Breast epithelium (tissue), 4 donors: ENCODE measurements around the gene FKTN. TPM values are rescaled to one million over a fixed set of nuclear protein-coding genes. Genes with fewer than 3 reads are reported as not detected.

Experiments
- DNase-seq, 2 donors: peaks; one replicate each; pipeline ENCODE4 v3.0.0-alpha.2; 2019; ENCODE audit warnings: low spot score in 2 of 2
- H3K27ac ChIP-seq, 2 donors: fragments of 200-600 bp; sonication (generic) in 1 of 2; one replicate each; pipeline ENCODE4 v1.5.1; 2016 to 2019; ENCODE audit warnings: mild to moderate bottlenecking in 1 of 2
- H3K27me3 ChIP-seq, 2 donors: fragments of 200-600 bp; sonication (generic) in 1 of 2; one replicate each; pipeline versions ENCODE4 v1.5.1 to v1.6.0; 2017 to 2019; ENCODE audit warnings: control low read depth in 1 of 2, mild to moderate bottlenecking in 1 of 2
- H3K36me3 ChIP-seq: fragments of 200-600 bp; one replicate; pipeline ENCODE4 v1.5.1; 2019
- H3K4me1 ChIP-seq, 2 donors: fragments of 200-600 bp; sonication (generic); one replicate each; pipeline ENCODE4 v1.5.1; 2016 to 2019; ENCODE audit warnings: control low read depth in 1 of 2
- H3K4me3 ChIP-seq, 3 donors: fragments of 200-600 bp; sonication (generic); 1 replicate in 2 of 3; 2 replicates in 1 of 3; pipeline ENCODE4 v1.5.1; 2016 to 2019; ENCODE audit warnings: mild to moderate bottlenecking in 3 of 3, moderate library complexity in 2 of 3
- H3K9me3 ChIP-seq, 2 donors: fragments of 200-600 bp; sonication (generic) in 1 of 2; one replicate each; pipeline ENCODE4 v1.5.1; 2016 to 2019; ENCODE audit warnings: control low read depth in 1 of 2
- CTCF ChIP-seq, 3 donors: fragments of 450-650 bp; IDR thresholded peaks; one replicate each; pipeline ENCODE4 v1.5.1; 2016 to 2017; ENCODE audit warnings: antibody characterized with exemption in 3 of 3, mild to moderate bottlenecking in 3 of 3, moderate library complexity in 3 of 3
- POLR2A ChIP-seq: fragments of 450-650 bp; IDR thresholded peaks from one replicate; pipeline ENCODE4 v1.6.1; 2016; ENCODE audit warnings: antibody characterized with exemption, mild to moderate bottlenecking, moderate library complexity
- POLR2AphosphoS5 ChIP-seq, 3 donors: sonication (generic); formaldehyde crosslinking; IDR thresholded peaks; one replicate each; pipeline ENCODE4 v1.6.1; 2017; ENCODE audit warnings: antibody characterized with exemption in 3 of 3
- intact Hi-C: fragments of 100-400 bp; cut with DNase I; formaldehyde crosslinking; loops from one replicate; pipeline ENCODE4 v1.15.1; 2023; ENCODE audit warnings: low total_unique reads
- total RNA-seq, 3 donors: library from RNA; depleted of rRNA; stranded (reverse); fragments of >200 nt; gene quantifications; one replicate each; pipeline ENCODE4 v1.1.0, GENCODE V29; 2016

Gene FKTN
- total RNA-seq, 3 donors from 2014 or later, result 9.4 to 29.0 (median 12.1) TPM

DNA sequence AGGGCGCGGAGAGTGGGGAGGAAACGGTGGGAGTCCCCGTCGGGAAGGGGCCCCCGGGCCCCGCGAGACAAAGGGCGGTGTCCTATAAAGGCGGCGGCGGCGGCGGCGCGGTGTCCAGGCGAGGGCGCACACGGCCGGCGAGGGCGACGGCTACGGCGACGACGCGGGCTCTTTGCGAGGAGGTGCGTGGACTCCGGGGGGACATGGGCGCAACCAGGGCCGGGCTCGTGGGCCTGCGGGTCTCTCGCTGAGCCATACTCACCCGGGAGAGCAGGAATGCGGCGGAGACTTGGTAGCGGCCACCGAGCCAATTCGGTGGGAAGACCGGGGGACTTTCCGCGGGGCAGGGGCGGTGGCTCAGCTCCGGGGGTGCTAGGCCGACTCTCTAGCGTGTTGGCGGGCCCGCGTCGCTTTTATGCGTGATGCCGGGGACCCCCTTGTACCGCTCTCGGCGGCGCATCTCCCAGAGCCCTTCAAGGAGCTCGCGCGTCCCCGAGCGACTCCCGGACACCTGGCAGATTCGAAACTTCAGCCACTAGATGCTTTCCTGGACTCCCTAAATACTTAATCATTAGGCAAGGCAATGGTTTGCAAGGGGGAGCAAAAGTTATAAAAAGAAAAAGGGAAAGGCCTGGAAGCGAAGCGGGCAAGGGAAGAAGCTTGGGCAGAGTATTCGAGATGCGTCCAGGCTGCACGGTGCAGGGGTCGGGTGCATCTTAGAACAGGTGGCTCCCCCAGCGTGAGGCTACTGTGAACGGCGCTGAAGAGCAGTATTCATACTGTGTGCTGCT, 98.4 kb downstream of the FKTN start:
- no peak for DNase-seq
- Histone ChIP-seq H3K4me1 (no peaks in the 10 kb centered on the region), H3K4me3 (peak overlapping the region; percentile 36 to 73 (median 49)), H3K9me3 (no peaks in the 10 kb centered on the region), H3K27me3 (peaks cover 0 to 24% of the 10 kb centered on the region in 2 donors), H3K36me3 (no peaks in the 10 kb centered on the region), H3K27ac (no peak overlapping the region)
- TF ChIP-seq POLR2AphosphoS5 (IDR thresholded peaks at IDR 0.05), result no peak
- no peak for TF ChIP-seq POLR2A
- no peak for TF ChIP-seq CTCF (IDR thresholded peaks at IDR 0.05)
- intact Hi-C loops, result loop anchor here (5.0 kb wide), 1 partner anchor 911 kb away; no protein-coding TSS in a partner anchor

DNA sequence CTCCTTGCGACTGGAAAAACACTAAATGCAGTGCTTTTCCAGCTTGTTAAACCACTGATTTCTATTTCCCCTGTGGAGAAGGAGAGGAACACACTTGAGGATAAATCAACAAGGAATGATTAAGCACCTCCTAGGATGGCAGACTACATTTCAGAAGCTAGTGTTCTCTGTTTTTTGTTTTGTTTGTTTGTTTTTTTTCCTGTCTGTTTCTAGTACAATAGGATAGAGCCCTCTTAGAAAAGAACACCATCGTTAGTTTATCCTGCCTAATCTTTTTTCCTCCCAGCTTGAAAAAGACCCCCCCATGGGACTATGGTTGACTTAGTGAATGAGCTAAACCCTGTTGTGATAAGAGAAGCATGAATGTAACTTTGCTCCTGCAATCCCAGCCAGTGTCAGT, 100.4 kb downstream of the FKTN start:
- intact Hi-C loops, result loop anchor here (5.0 kb wide), 1 partner anchor 909 kb away; no protein-coding TSS in a partner anchor
- no peak for DNase-seq
- Histone ChIP-seq H3K27me3 (peaks cover 0 to 24% of the 10 kb centered on the region in 2 donors), H3K9me3 (no peaks in the 10 kb centered on the region), H3K4me1 (no peaks in the 10 kb centered on the region), H3K36me3 (no peaks in the 10 kb centered on the region), H3K27ac (no peak overlapping the region), H3K4me3 (no peak overlapping the region)
- no peak for TF ChIP-seq POLR2AphosphoS5 (IDR thresholded peaks at IDR 0.05)
- TF ChIP-seq CTCF (IDR thresholded peaks at IDR 0.05), result no peak
- TF ChIP-seq POLR2A, result no peak

- intact Hi-C loops, result no loop called here
- DNase-seq, result no peak
- Histone ChIP-seq H3K4me1 (no peaks in the 10 kb centered on the region), H3K36me3 (no peaks in the 10 kb centered on the region), H3K4me3 (no peak overlapping the region), H3K27ac (no peak overlapping the region), H3K9me3 (no peaks in the 10 kb centered on the region), H3K27me3 (peaks cover 0 to 21% of the 10 kb centered on the region in 2 donors)
- no peak for TF ChIP-seq POLR2AphosphoS5 (IDR thresholded peaks at IDR 0.05)
- TF ChIP-seq CTCF (IDR thresholded peaks at IDR 0.05), result no peak
- TF ChIP-seq POLR2A, result no peak
These were observed 103.1 kb downstream of the FKTN start for GRCh38 chr9:105661011-105661410.

DNA sequence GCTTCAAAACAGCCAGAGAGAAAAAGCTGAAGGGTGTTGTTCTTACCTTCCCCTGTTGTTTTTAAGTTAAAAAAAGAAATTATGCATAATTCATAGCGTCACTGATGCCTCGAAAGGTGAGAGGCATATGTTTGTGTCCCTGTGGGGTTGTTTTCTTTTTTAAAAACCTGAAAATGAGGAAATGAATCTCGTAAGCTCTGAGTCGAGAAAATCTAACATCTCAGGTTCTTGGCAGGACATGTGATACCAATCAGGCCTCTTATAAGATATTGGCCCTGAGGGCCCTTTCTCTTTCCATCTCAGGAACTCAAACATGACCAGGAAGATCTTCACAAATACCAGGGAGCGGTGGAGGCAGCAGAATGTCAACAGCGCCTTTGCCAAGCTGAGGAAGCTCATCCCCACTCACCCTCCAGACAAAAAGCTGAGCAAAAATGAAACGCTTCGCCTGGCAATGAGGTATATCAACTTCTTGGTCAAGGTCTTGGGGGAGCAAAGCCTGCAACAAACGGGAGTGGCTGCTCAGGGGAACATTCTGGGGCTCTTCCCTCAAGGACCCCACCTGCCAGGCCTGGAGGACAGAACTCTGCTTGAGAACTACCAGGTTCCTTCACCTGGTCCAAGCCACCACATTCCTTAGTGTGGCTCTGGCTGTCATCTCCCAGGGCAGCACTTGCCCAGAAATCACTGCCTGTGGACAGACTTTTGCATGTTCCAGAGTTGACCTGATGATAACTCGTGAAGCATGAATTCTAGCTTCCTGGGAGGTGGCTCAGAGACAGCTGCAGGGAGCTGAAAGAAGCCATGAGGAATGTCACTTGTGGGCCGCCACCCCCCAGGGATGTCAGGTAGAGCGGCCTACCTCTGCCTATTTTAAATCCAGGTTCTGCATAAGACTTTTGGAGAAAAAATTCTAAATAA, 104.5 kb downstream of the FKTN start, which contains the start of gene TAL2:
TAL2 (plus strand) TSS at position 274 of the 921 bp plus-strand sequence; CDS start at position 314, 40 bp downstream.
- peaks cover 0 to 9% of the 10 kb centered on the region in 2 donors for H3K27me3 ChIP-seq
- intact Hi-C loops, result no loop called here
- no peak for DNase-seq
- no peaks in the 10 kb centered on the region for H3K36me3 ChIP-seq
- no peaks in the 10 kb centered on the region for H3K9me3 ChIP-seq
- H3K4me1 ChIP-seq, result no peaks in the 10 kb centered on the region
- no peak within 1 kb of the TSS for H3K27ac ChIP-seq
- H3K4me3 ChIP-seq, result no peak within 1 kb of the TSS
- TF ChIP-seq POLR2A (no peak), CTCF (IDR thresholded peaks at IDR 0.05) (no peak), POLR2AphosphoS5 (IDR thresholded peaks at IDR 0.05) (no peak)
